NCI-H774 (cell line): Measurements from ENCODE around the gene MAGEB10.
"Not testable (repeated sequence)": the region's sequence is repeated elsewhere in the genome, so short reads cannot be mapped to it uniquely, and the experiment has no call there.

Experiments used
- DNase-seq: peaks from one replicate; lab custom pipeline; 2025; lab: John Stamatoyannopoulos, UW

Gene MAGEB10

GRCh38 chrX:27807690-27808089 is at the start of gene MAGEB10:
TSS of gene MAGEB10 (plus strand) at chrX:27807990. CDS start at chrX:27821307, 13,317 bp downstream.
- DNase-seq, result no peak

GRCh38 chrX:27765718-27766117 is 42.1 kb upstream of the MAGEB10 start:
- DNase-seq, result no peak

DNA sequence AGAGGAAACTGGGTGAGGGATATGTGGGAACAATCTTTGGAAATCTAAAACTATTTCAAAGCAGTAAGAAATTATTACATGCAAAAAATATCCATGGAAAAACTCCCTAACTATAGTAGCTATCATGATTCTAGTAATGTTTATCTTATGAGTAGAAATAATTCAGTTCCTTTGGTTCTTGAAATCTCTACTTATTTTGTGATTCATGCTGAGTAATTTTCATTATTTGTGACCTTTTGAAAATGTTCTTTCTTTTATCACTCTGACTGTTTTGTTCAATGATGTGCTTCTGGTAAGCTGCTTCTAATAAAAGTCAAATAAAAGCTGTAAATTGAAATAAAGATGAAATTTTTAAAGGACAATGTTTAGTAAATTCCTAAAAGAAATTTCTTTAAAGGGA is 40.4 kb upstream of the MAGEB10 start:
- no peak for DNase-seq

DNA sequence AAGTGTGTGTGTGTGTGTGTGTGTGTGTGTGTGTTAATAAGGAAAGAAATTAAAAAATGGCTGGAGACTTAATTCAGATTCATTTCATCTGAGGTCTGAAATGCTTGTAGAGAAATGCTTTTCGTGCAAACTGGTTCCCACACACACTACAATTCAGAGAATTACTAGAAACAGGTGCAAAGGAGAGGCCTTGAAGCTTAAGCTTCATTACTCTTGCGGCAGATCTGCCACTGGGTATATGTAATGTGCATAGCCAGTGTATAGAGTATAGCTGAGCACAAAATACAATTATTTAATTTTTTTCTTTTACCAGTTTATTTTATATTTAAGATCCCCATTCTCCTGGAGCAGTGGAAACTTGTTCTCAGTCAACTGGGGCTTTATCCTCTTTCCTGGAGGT is 31.8 kb upstream of the MAGEB10 start:
- no peak for DNase-seq

- DNase-seq, result no peak
These were observed 11.0 kb upstream of the MAGEB10 start for GRCh38 chrX:27796640-27797257.

DNA sequence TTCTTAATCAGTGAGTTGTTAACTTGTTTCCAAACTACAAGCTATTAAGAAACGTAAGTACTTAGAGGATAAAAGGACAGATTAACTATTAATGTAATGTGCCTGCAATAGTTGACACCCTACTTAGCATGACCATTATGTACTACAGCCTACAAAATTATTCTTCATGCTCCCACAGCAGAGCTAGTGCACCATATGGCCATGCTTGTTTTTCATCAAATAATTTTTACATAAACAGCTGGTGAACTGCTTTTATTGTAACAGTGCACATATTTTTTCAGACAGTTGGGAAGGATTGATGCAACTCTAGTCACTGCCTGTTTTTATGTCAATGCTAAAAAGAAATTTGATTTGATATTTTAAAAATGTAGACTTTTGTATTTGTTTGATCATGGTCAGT is 10.2 kb upstream of the MAGEB10 start:
- no peak for DNase-seq

GRCh38 chrX:27808226-27808625 is 436 bp downstream of the MAGEB10 start:
- no peak for DNase-seq

DNA sequence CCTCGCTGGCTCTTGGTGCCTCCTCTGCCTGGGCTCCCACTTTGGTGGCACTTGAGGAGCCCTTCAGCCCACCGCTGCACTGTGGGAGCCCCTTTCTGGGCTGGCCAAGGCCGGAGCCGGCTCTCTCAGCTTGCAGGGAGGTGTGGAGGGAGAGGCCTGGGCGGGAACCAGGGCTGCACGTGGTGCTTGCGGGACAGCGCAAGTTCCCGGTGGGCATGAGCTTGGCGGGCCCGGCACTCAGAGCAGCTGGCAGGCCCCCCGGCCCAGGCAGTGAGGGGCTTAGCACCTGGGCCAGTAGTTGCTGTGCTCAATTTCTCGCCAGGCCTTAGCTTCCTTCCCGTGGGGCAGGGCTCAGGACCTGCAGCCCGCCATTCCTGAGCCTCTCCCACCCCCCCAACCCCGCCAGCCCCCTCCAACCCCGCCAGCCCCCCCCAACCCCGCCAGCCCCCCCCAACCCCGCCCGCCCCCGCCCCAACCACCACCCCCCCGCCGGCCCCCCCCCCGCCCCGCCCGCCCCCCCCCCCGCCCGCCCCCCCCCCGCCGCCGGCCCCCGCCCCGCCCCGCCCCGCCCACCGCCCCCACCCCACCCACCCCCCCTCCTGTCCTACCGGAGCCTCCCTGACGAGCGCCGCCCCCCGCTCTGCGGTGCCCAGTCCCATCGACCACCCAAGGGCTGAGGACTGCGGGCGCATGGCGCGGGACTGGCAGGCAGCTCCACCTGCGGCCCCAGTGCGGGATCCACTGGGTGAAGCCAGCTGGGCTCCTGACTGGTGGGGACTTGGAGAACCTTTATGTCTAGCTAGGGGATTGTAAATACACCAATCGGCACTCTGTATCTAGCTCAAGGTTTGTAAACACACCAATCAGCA is 1.4 kb downstream of the MAGEB10 start:
- not testable (repeated sequence) for DNase-seq

DNA sequence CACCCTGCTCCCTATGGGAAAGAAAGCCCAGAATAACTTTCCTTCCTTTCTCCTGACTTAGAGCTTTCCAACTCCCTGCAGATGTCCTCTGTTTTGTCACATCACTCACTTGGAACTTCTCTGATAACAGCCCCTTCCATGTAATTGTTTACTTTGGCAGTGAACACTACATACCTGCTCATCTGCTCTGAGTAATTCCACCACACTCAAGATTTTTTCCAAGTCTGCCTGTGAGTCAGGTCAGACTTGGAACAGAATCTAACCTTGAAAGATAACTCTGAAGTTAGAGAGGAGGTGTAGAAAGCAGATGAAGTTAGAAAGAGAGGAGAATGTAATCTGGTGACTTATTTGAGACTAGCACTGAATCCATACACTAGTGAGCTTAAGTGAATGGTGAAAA is 7.4 kb downstream of the MAGEB10 start:
- DNase-seq, result no peak

- DNase-seq, result no peak
These were observed 16.0 kb downstream of the MAGEB10 start for GRCh38 chrX:27823812-27824211.

DNA sequence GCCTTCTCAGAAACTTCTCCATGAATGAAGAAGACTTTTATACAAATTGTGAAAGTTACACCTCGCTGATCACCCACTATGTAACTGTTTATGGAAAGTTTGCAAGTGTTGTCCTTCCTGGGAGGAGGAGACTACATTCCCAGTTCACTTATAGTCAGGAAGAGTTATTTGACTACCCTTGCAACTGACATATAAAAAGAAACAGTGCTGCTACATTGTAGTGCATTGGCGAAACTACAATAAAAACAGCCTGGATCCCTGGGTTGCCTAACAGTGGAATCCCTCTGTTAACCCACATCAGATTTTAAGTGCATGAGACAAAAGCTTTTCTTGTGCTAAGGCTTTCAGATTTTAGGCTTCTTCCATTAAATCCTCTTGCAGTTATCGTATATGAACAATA is 30.4 kb downstream of the MAGEB10 start:
- no peak for DNase-seq

DNA sequence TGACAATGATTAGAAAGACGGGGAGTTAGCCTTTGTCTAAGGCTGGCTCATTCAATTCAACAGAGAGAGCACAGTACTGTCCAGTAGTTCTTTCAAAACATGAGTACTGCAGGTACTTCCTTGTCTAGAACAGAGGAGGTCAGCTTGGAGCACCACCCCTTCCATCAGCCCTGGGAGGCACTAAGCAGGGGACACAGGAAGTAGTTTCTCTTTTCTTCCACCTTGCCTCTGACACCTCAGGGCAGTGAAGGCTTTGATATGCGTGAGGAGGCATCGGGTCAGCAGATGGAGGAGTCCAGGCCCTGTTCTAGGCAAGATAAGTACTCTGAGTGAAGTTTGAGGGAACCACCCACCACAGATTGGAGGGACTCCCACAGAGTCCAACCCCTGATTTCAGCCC is 33.1 kb downstream of the MAGEB10 start:
- no peak for DNase-seq

GRCh38 chrX:27842859-27843258 is 35.1 kb downstream of the MAGEB10 start:
- DNase-seq, result no peak

GRCh38 chrX:27860337-27860736 is 52.5 kb downstream of the MAGEB10 start:
- no peak for DNase-seq

GRCh38 chrX:27863809-27864208 is 56.0 kb downstream of the MAGEB10 start:
- no peak for DNase-seq
